Ovary (tissue), 9 donors: ENCODE results near the gene TEX2. TPM values are rescaled to one million over a fixed set of nuclear protein-coding genes. Genes with fewer than 3 reads are reported as not detected.

Experiments
- DNase-seq, 5 donors: peaks; one replicate each; pipeline ENCODE4 v3.0.0-alpha.2; 2019 to 2020
- H3K27ac ChIP-seq, 2 donors: fragments of 200-600 bp; one replicate each; pipeline versions ENCODE4 v1.5.1 to v1.8.0; 2019 to 2022
- H3K27me3 ChIP-seq: fragments of 200-600 bp; one replicate; pipeline ENCODE4 v1.8.0; 2022
- H3K36me3 ChIP-seq: fragments of 200-600 bp; sonication (generic); one replicate; pipeline ENCODE4 v1.5.1; 2019
- H3K4me1 ChIP-seq: one replicate; pipeline ENCODE4 v1.8.1; 2013; ENCODE audit warnings: mild to moderate bottlenecking, moderate library complexity; ENCODE audit not compliant: insufficient read depth
- H3K4me3 ChIP-seq: fragments of 200-600 bp; sonication (generic); one replicate; pipeline ENCODE4 v1.5.1; 2017
- H3K9me3 ChIP-seq, 2 donors: fragments of 200-600 bp in 1 of 2; sonication (generic) in 1 of 2; one replicate each; pipeline versions ENCODE4 v1.5.1 to v1.8.1; 2013 to 2019; ENCODE audit warnings: mild to moderate bottlenecking in 1 of 2, moderate library complexity in 1 of 2
- EP300 ChIP-seq: sonication (generic); formaldehyde crosslinking; IDR thresholded peaks from one replicate; pipeline ENCODE4 v1.6.1; 2017; ENCODE audit warnings: antibody characterized with exemption
- POLR2A ChIP-seq: fragments of 450-650 bp; IDR thresholded peaks from one replicate; pipeline ENCODE4 v1.6.1; 2017; ENCODE audit warnings: antibody characterized with exemption, mild to moderate bottlenecking, moderate library complexity
- WGBS, 3 donors: extraction: QIAGEN DNeasy Blood & Tissue Kit in 1 of 3; methylation state at CpG; one replicate each; pipeline versions ENCODE4 v1.1.5 to v1.1.7; 2013 to 2017; 5-methylcytosine and 5-hydroxymethylcytosine counted together
- intact Hi-C, 4 donors: fragments of 100-400 bp; cut with DNase I; formaldehyde crosslinking; loops; one replicate each; pipeline versions ENCODE4 v1.11.0 to v1.15.1; 2022 to 2023
- polyA plus RNA-seq, 2 donors: library from polyadenylated mRNA; stranded (reverse); fragments of 200-250 nt in 1 of 2; fragments of 350-450 nt in 1 of 2; fragmentation: Illumina TruSeq in 1 of 2; extraction: RNeasy Lipid Tissue Mini Kit (QIAGEN cat#74804) in 1 of 2; gene quantifications; one replicate each; pipeline ENCODE4 v1.2.3, GENCODE V29; 2013 to 2014
- total RNA-seq, 7 donors: library from RNA; depleted of rRNA in 2 of 7; stranded (reverse); fragments of >200 nt in 2 of 7; fragmentation: NEBNext Ultra II Directional in 3 of 7; extraction: Animal tissue kit (Norgen Biotek cat#: 25700) in 3 of 7; gene quantifications; one replicate each; pipeline versions ENCODE4 v1.1.0 to v1.2.4, GENCODE V29; 2016 to 2023
- TF ChIP-seq, protein P1 (sequence below), 3 donors: fragments of 450-650 bp in 2 of 3; fragments of 200-600 bp in 1 of 3; IDR thresholded peaks; one replicate each; pipeline versions ENCODE4 v1.5.1 to v1.8.0; 2016 to 2022; ENCODE audit warnings: antibody characterized with exemption in 3 of 3, mild to moderate bottlenecking in 1 of 3
- donor health status: DM: no; HTN: no; CAD: no; lungs with moderate emphysema.
- donor health status: DM: no; HTN: no; CAD: no.
- donor health status: Bipolar disorder and iron deficiency.
- donor health status: DM: yes; HTN: yes; CAD: no.
- donor health status: DM: no; HTN: no; CAD: no.
- donor health status: DM: yes; HTN: yes; CAD: no.

TEX2 gene
- total and polyA plus RNA-seq, 9 donors, result 13.9 to 36.7 (median 31.4) TPM

DNA sequence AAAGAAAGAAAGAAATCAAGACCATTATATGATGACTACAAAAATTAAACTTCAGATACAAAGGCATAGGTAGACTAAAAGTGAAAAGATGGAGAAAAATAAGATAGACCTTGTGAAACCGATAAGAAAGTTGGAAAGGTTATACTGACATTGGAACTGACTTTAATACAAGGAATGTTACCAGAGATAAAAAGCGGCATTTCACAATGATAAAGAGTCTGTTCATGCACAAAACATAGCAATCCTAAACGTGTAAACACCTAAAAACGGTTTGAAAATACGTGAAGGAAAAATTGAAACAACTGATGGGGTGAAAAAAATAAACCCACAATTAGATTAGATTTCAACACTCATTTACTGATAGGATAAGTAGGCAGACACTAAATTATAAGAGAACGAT is 123.5 kb downstream of the TEX2 start:
- intact Hi-C loops, result loop anchor here in 1 of 4 donors (10.0 kb wide), 1 partner anchor 225 kb away; the partner anchor contains the start of genes CSHL1 and GH1
- no peaks in the 10 kb centered on the region for H3K4me1 ChIP-seq
- DNase-seq, result no peak
- no peak for TF ChIP-seq EP300
- TF ChIP-seq, protein P1, sequence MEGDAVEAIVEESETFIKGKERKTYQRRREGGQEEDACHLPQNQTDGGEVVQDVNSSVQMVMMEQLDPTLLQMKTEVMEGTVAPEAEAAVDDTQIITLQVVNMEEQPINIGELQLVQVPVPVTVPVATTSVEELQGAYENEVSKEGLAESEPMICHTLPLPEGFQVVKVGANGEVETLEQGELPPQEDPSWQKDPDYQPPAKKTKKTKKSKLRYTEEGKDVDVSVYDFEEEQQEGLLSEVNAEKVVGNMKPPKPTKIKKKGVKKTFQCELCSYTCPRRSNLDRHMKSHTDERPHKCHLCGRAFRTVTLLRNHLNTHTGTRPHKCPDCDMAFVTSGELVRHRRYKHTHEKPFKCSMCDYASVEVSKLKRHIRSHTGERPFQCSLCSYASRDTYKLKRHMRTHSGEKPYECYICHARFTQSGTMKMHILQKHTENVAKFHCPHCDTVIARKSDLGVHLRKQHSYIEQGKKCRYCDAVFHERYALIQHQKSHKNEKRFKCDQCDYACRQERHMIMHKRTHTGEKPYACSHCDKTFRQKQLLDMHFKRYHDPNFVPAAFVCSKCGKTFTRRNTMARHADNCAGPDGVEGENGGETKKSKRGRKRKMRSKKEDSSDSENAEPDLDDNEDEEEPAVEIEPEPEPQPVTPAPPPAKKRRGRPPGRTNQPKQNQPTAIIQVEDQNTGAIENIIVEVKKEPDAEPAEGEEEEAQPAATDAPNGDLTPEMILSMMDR (IDR thresholded peaks at IDR 0.05), result no peak
- H3K36me3 ChIP-seq, result no peaks in the 10 kb centered on the region
- H3K27ac ChIP-seq, result no peak overlapping the region
- 11 to 29% (median 15%) methylated on average over 6 of the region's 6 CpGs for WGBS, 3 donors
- no peak overlapping the region for H3K4me3 ChIP-seq
- H3K27me3 ChIP-seq, result no peaks in the 10 kb centered on the region
- H3K9me3 ChIP-seq, result no peaks in the 10 kb centered on the region

DNA sequence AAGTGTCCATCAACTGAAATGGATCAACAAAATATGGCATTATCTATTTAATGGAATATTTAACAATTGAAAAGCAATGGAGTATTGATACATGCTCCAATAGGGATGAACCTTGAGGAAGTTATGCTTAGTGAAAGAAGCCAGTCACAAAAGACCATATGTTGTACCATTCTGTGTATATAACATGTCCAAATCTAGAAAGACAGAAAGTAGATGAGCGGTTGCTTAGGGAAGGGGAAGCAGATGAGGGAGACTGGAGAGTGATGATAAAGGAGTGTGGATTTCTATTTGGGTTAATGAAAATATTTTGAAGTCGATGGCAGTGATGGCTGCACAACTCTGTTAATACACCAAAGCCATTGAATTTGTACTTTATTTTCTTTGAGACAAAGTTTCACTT is 124.6 kb downstream of the TEX2 start:
- intact Hi-C loops, result loop anchor here in 1 of 4 donors (10.0 kb wide), 1 partner anchor 224 kb away; the partner anchor contains the start of genes CSHL1 and GH1
- WGBS, 3 donors, result 83 to 89% (median 85%) methylated on average over 2 of the region's 2 CpGs

DNA sequence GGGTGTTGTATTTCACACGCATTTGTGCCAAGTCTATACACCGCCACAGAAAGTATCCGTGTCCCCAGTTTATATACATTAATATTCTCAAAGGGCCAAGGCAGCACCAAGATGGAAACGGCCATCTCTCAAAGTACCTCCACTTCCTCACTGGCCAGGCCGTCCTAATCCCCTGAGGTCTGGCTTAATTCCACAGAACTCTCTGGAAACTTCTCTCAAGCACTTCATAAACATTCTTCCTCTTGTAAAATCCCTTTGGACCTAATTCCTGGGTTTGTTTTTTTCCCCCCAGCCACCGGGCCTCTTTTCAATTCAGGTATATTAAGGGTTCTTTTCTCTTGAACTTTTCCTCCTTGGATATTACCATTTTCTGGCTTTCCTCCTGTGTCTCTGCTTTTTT is 128.1 kb downstream of the TEX2 start:
- Histone ChIP-seq H3K4me1 (peaks cover 9% of the 10 kb centered on the region), H3K36me3 (no peaks in the 10 kb centered on the region), H3K27ac (no peak overlapping the region), H3K4me3 (no peak overlapping the region), H3K27me3 (no peaks in the 10 kb centered on the region), H3K9me3 (no peaks in the 10 kb centered on the region)
- intact Hi-C loops, result loop anchor here (5.0 to 10.0 kb wide), 4 partner anchors 108 to 223 kb away; partner anchors contain the start of genes CSHL1 (in 2 of the 4) and GH1 (in 2 of the 4)
- DNase-seq, result no peak
- no peak for TF ChIP-seq EP300
- TF ChIP-seq, protein P1 (IDR thresholded peaks at IDR 0.05), result no peak
- TF ChIP-seq POLR2A, result no peak
- WGBS, 3 donors, result 51 to 63% (median 53%) methylated on average over 6 of the region's 6 CpGs

More for the DNA sequence above, 124.6 kb downstream of the TEX2 start:
- Histone ChIP-seq H3K9me3 (no peaks in the 10 kb centered on the region), H3K4me1 (no peaks in the 10 kb centered on the region), H3K4me3 (no peak overlapping the region), H3K27me3 (no peaks in the 10 kb centered on the region), H3K27ac (no peak overlapping the region), H3K36me3 (no peaks in the 10 kb centered on the region)
- TF ChIP-seq, protein P1 (IDR thresholded peaks at IDR 0.05), result no peak
- TF ChIP-seq POLR2A (no peak), EP300 (no peak)
- no peak for DNase-seq

DNA sequence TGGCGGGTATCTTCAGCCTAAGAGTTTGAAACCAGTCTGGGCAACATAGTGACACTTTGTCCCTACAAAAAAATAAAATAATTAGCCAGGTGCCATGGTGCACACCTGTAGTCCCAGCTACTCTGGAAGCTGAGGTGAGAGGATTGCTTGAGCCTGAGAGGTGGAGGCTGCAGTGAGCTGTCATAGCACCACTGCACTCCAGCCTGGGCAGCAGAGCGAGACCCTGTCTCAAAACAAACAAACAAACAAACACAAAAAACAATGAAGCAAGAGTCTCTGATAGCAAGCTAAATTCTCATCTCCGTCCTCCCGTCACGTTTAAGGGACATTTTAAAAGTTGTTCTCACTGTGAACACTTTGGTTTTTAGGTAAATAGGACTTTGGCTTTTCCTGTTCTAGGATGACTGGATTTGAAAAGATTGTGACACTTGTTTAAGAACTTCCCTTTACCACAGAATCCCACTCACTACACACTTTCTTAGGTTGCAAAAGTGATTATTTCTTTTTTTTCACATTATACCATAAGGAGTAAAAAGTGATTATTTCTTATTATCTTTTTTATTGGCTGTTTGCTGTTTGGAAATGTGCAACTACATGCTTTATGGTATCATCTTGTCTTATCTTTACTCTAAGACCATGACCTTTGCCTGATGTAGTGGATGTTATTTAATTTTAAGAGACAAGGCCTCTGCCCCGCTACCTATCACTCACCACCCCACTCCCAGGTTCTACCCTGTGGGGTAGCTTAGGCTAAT is 128.7 kb downstream of the TEX2 start:
- no peak overlapping the region for H3K4me3 ChIP-seq
- TF ChIP-seq, protein P1 (IDR thresholded peaks at IDR 0.05), result no peak
- no peak for TF ChIP-seq EP300
- no peaks in the 10 kb centered on the region for H3K36me3 ChIP-seq
- 89 to 92% (median 92%) methylated on average over 6 of the region's 6 CpGs for WGBS, 3 donors
- H3K27me3 ChIP-seq, result no peaks in the 10 kb centered on the region
- intact Hi-C loops, result loop anchor here (5.0 to 10.0 kb wide), 4 partner anchors 107 to 222 kb away; partner anchors contain the start of genes CSHL1 (in 2 of the 4) and GH1 (in 2 of the 4)
- H3K4me1 ChIP-seq, result peaks cover 9% of the 10 kb centered on the region
- H3K27ac ChIP-seq, result no peak overlapping the region
- no peaks in the 10 kb centered on the region for H3K9me3 ChIP-seq
- no peak for DNase-seq
